Measurements from ENCODE around the gene TMEM63C. TPM values are rescaled to one million over a fixed set of nuclear protein-coding genes. Genes with fewer than 3 reads are reported as not detected.

Gene TMEM63C
- total RNA-seq, 6 experiments from 2014 or later: 0.05 TPM; not detected in 5

- DNase-seq: no peak
- Mint-ChIP-seq H3K36me3 (ENCODE audit: low read depth) (no peaks in the 10 kb centered on the region), H3K27me3 (ENCODE audit: insufficient read depth) (peaks cover 50% of the 10 kb centered on the region), H3K9me3 (no peaks in the 10 kb centered on the region), H3K27ac (no peak overlapping the region), H3K4me1 (ENCODE audit: low read depth) (peaks cover 7% of the 10 kb centered on the region; the same call in 1 of the 2 replicates), H3K4me3 (no peak overlapping the region)
- TF ChIP-seq CTCF (IDR thresholded peaks at IDR 0.05): no peak
Measured at GRCh38 chr14:77143071-77143470, 38.5 kb upstream of the TMEM63C start.

GRCh38 chr14:77144412-77145115, 37.0 kb upstream of the TMEM63C start:
- Mint-ChIP-seq H3K36me3 (ENCODE audit: low read depth) (no peaks in the 10 kb centered on the region), H3K27ac (no peak overlapping the region), H3K27me3 (ENCODE audit: insufficient read depth) (peaks cover 45% of the 10 kb centered on the region), H3K4me1 (ENCODE audit: low read depth) (peaks cover 7% of the 10 kb centered on the region; the same call in 1 of the 2 replicates), H3K4me3 (no peak overlapping the region), H3K9me3 (no peaks in the 10 kb centered on the region)
- TF ChIP-seq CTCF (IDR thresholded peaks at IDR 0.05): no peak
- DNase-seq: no peak

GRCh38 chr14:77145975-77146740, 35.4 kb upstream of the TMEM63C start:
- Mint-ChIP-seq H3K9me3 (no peaks in the 10 kb centered on the region), H3K4me1 (ENCODE audit: low read depth) (no peaks in the 10 kb centered on the region), H3K36me3 (ENCODE audit: low read depth) (no peaks in the 10 kb centered on the region), H3K27me3 (ENCODE audit: insufficient read depth) (peaks cover 37% of the 10 kb centered on the region), H3K4me3 (no peak overlapping the region), H3K27ac (no peak overlapping the region)
- no peak for TF ChIP-seq CTCF (IDR thresholded peaks at IDR 0.05)
- no peak for DNase-seq

- no peak for TF ChIP-seq CTCF (IDR thresholded peaks at IDR 0.05)
- no peaks in the 10 kb centered on the region for H3K9me3 Mint-ChIP-seq
- peaks cover 29% of the 10 kb centered on the region for H3K27me3 Mint-ChIP-seq (ENCODE audit: insufficient read depth)
- H3K4me3 Mint-ChIP-seq: no peak overlapping the region
- H3K4me1 Mint-ChIP-seq (ENCODE audit: low read depth): no peaks in the 10 kb centered on the region
- H3K36me3 Mint-ChIP-seq (ENCODE audit: low read depth): no peaks in the 10 kb centered on the region
- DNase-seq: no peak
- H3K27ac Mint-ChIP-seq: no peak overlapping the region
Measured at GRCh38 chr14:77148510-77149231, 32.9 kb upstream of the TMEM63C start.

- Mint-ChIP-seq H3K27ac (no peak overlapping the region), H3K27me3 (ENCODE audit: insufficient read depth) (peaks cover 27% of the 10 kb centered on the region), H3K36me3 (ENCODE audit: low read depth) (no peaks in the 10 kb centered on the region), H3K4me1 (ENCODE audit: low read depth) (no peaks in the 10 kb centered on the region), H3K4me3 (no peak overlapping the region), H3K9me3 (no peaks in the 10 kb centered on the region)
- DNase-seq: peak; percentile 19
- peak; percentile 75 for TF ChIP-seq CTCF (IDR thresholded peaks at IDR 0.05)
Measured at GRCh38 chr14:77151245-77151644, 30.4 kb upstream of the TMEM63C start.

Data from HFFc6 (cell line).